ACC112 (cell line): Measurements from ENCODE around the gene TFCP2L1.

Source experiments
- H2AFZ ChIP-seq: fragments of 200-600 bp; sonication (generic); one replicate; pipeline ENCODE4 v1.6.0; 2017; ENCODE audit warnings: antibody characterized with exemption, low read length; ENCODE audit not compliant: unreplicated experiment
- H3K27ac ChIP-seq: fragments of 200-600 bp; sonication (generic); 2 replicates; pipeline ENCODE4 v1.5.1; 2014; ENCODE audit warnings: low read depth, mild to moderate bottlenecking, antibody characterized with exemption, low read length, moderate library complexity
- H3K27me3 ChIP-seq: fragments of 200-600 bp; sonication (generic); 2 replicates; pipeline ENCODE4 v1.6.1; 2014; ENCODE audit warnings: mild to moderate bottlenecking, antibody characterized with exemption, low read length, moderate library complexity, mixed read lengths; ENCODE audit not compliant: insufficient read depth
- H3K36me3 ChIP-seq: fragments of 200-600 bp; sonication (generic); 2 replicates; pipeline ENCODE4 v1.6.1; 2016; ENCODE audit warnings: mild to moderate bottlenecking, antibody characterized with exemption, low read length, moderate library complexity, mixed read lengths; ENCODE audit not compliant: insufficient read depth
- H3K4me1 ChIP-seq: fragments of 200-600 bp; sonication (generic); one replicate; pipeline ENCODE4 v1.6.1; 2016; ENCODE audit warnings: low read length, mixed read lengths; ENCODE audit not compliant: insufficient read depth, unreplicated experiment, control insufficient read depth
- H3K4me3 ChIP-seq: fragments of 200-600 bp; sonication (generic); 2 replicates; pipeline ENCODE4 v1.5.1; 2014; ENCODE audit warnings: mild to moderate bottlenecking, low read depth, low read length
- H3K79me2 ChIP-seq: fragments of 200-600 bp; sonication (generic); one replicate; pipeline ENCODE4 v1.6.0; 2016; ENCODE audit warnings: low read length; ENCODE audit not compliant: control insufficient read depth, unreplicated experiment, insufficient read depth

The TFCP2L1 gene

GRCh38 chr2:121205321-121205942 lies 79.6 kb downstream of the TFCP2L1 start:
- Histone ChIP-seq H3K27ac (no peak overlapping the region), H3K79me2 (no peaks in the 10 kb centered on the region), H3K4me1 (no peaks in the 10 kb centered on the region), H3K4me3 (no peak overlapping the region), H3K36me3 (no peaks in the 10 kb centered on the region), H2AFZ (no peak overlapping the region), H3K27me3 (no peaks in the 10 kb centered on the region)

GRCh38 chr2:121203591-121204249 lies 81.3 kb downstream of the TFCP2L1 start:
- H3K27me3 ChIP-seq: no peaks in the 10 kb centered on the region

GRCh38 chr2:121202541-121203310 lies 82.3 kb downstream of the TFCP2L1 start:
- H3K4me1 ChIP-seq: peaks cover 3% of the 10 kb centered on the region
- no peaks in the 10 kb centered on the region for H3K36me3 ChIP-seq
- no peak overlapping the region for H2AFZ ChIP-seq
- no peak overlapping the region for H3K4me3 ChIP-seq
- H3K27ac ChIP-seq: no peak overlapping the region
- no peaks in the 10 kb centered on the region for H3K79me2 ChIP-seq
- no peaks in the 10 kb centered on the region for H3K27me3 ChIP-seq

More at GRCh38 chr2:121203591-121204249, 81.3 kb downstream of the TFCP2L1 start:
- Histone ChIP-seq H3K4me3 (no peak overlapping the region), H3K4me1 (no peaks in the 10 kb centered on the region), H3K79me2 (no peaks in the 10 kb centered on the region), H2AFZ (no peak overlapping the region), H3K36me3 (no peaks in the 10 kb centered on the region), H3K27ac (no peak overlapping the region)

GRCh38 chr2:121201796-121202195 lies 83.2 kb downstream of the TFCP2L1 start:
- H3K36me3 ChIP-seq: no peaks in the 10 kb centered on the region
- H3K79me2 ChIP-seq: no peaks in the 10 kb centered on the region
- H3K27ac ChIP-seq: no peak overlapping the region
- H3K27me3 ChIP-seq: no peaks in the 10 kb centered on the region
- no peak overlapping the region for H3K4me3 ChIP-seq
- no peak overlapping the region for H2AFZ ChIP-seq
- peaks cover 11% of the 10 kb centered on the region for H3K4me1 ChIP-seq

- Histone ChIP-seq H3K27me3 (no peaks in the 10 kb centered on the region), H3K27ac (no peak overlapping the region), H3K4me1 (peaks cover 11% of the 10 kb centered on the region), H3K4me3 (no peak overlapping the region), H3K36me3 (no peaks in the 10 kb centered on the region), H3K79me2 (no peaks in the 10 kb centered on the region), H2AFZ (no peak overlapping the region)
Measured at GRCh38 chr2:121200419-121201315, 84.3 kb downstream of the TFCP2L1 start.

GRCh38 chr2:121200011-121200347 lies 85.0 kb downstream of the TFCP2L1 start:
- Histone ChIP-seq H3K36me3 (no peaks in the 10 kb centered on the region), H2AFZ (no peak overlapping the region), H3K79me2 (no peaks in the 10 kb centered on the region), H3K4me3 (no peak overlapping the region), H3K27me3 (no peaks in the 10 kb centered on the region), H3K4me1 (peaks cover 11% of the 10 kb centered on the region), H3K27ac (no peak overlapping the region)

GRCh38 chr2:121199281-121200010 lies 85.6 kb downstream of the TFCP2L1 start:
- Histone ChIP-seq H3K79me2 (no peaks in the 10 kb centered on the region), H3K36me3 (no peaks in the 10 kb centered on the region), H2AFZ (no peak overlapping the region), H3K4me1 (peaks cover 11% of the 10 kb centered on the region), H3K27me3 (no peaks in the 10 kb centered on the region), H3K4me3 (no peak overlapping the region), H3K27ac (no peak overlapping the region)

- Histone ChIP-seq H3K4me1 (peaks cover 11% of the 10 kb centered on the region), H3K36me3 (no peaks in the 10 kb centered on the region), H3K79me2 (no peaks in the 10 kb centered on the region), H3K27me3 (no peaks in the 10 kb centered on the region), H3K27ac (peak overlapping the region; percentile 84), H3K4me3 (peak overlapping the region; percentile 1; the same call in 1 of the 2 replicates), H2AFZ (peak overlapping the region; percentile 68)
Measured at GRCh38 chr2:121197369-121198091, 87.5 kb downstream of the TFCP2L1 start.

GRCh38 chr2:121196849-121197155 lies 88.2 kb downstream of the TFCP2L1 start:
- Histone ChIP-seq H3K4me1 (peaks cover 11% of the 10 kb centered on the region), H3K4me3 (no peak overlapping the region), H2AFZ (no peak overlapping the region), H3K79me2 (no peaks in the 10 kb centered on the region), H3K36me3 (no peaks in the 10 kb centered on the region), H3K27me3 (no peaks in the 10 kb centered on the region), H3K27ac (peak overlapping the region; percentile 84; the same call in 1 of the 2 replicates)
